ENCODE results near the gene DDC.

DDC gene

GRCh38 chr7:50564640-50565558 is at the start of gene DDC:
Gene DDC (minus strand): TSS chr7:50565405. CDS start chr7:50544085, 21,320 bp downstream.
- no peak for DNase-seq (ENCODE audit: low read depth in 2 of 2)

GRCh38 chr7:50613473-50613872 is 48.3 kb upstream of the DDC start:
- no peak for DNase-seq (ENCODE audit: low read depth in 2 of 2)

GRCh38 chr7:50612704-50613103 is 47.5 kb upstream of the DDC start:
- DNase-seq (ENCODE audit: low read depth in 2 of 2), result no peak

GRCh38 chr7:50610521-50611277 is 45.5 kb upstream of the DDC start:
- peak in 1 of 2 experiments; percentile 24 for DNase-seq (ENCODE audit: low read depth in 2 of 2)

- no peak for DNase-seq (ENCODE audit: low read depth in 2 of 2)
These were observed 43.1 kb upstream of the DDC start for GRCh38 chr7:50608196-50608906.

GRCh38 chr7:50607524-50608125 is 42.4 kb upstream of the DDC start:
- no peak for DNase-seq (ENCODE audit: low read depth in 2 of 2)

- DNase-seq (ENCODE audit: low read depth in 2 of 2), result no peak
These were observed 39.9 kb upstream of the DDC start for GRCh38 chr7:50605059-50605458.

- no peak for DNase-seq (ENCODE audit: low read depth in 2 of 2)
These were observed 38.1 kb upstream of the DDC start for GRCh38 chr7:50603287-50603686.

GRCh38 chr7:50599385-50599784 is 34.2 kb upstream of the DDC start:
- DNase-seq (ENCODE audit: low read depth in 2 of 2), result no peak

- DNase-seq (ENCODE audit: low read depth in 2 of 2), result no peak
These were observed 33.5 kb upstream of the DDC start for GRCh38 chr7:50598460-50599343.

GRCh38 chr7:50596484-50596883 is 31.3 kb upstream of the DDC start:
- no peak for DNase-seq (ENCODE audit: low read depth in 2 of 2)

GRCh38 chr7:50595491-50596102 is 30.4 kb upstream of the DDC start:
- no peak for DNase-seq (ENCODE audit: low read depth in 2 of 2)

GRCh38 chr7:50594734-50595485 is 29.7 kb upstream of the DDC start:
- DNase-seq (ENCODE audit: low read depth in 2 of 2), result no peak

GRCh38 chr7:50594136-50594535 is 28.9 kb upstream of the DDC start:
- no peak for DNase-seq (ENCODE audit: low read depth in 2 of 2)

GRCh38 chr7:50592940-50593339 is 27.7 kb upstream of the DDC start:
- no peak for DNase-seq (ENCODE audit: low read depth in 2 of 2)

GRCh38 chr7:50591480-50592438 is 26.6 kb upstream of the DDC start:
- DNase-seq (ENCODE audit: low read depth in 2 of 2), result no peak

GRCh38 chr7:50591098-50591479 is 25.9 kb upstream of the DDC start:
- no peak for DNase-seq (ENCODE audit: low read depth in 2 of 2)

- DNase-seq (ENCODE audit: low read depth in 2 of 2), result no peak
These were observed 25.3 kb upstream of the DDC start for GRCh38 chr7:50590535-50590934.
